ENCODE data around the gene ZNF774.

GRCh38 chr15:90386221-90386620 lies 34.1 kb downstream of the ZNF774 start:
- TF ChIP-seq EZH2 (IDR thresholded peaks at IDR 0.05; ENCODE audit: borderline replicate concordance, low read depth, low read length, severe bottlenecking) (no peak), CTCF (IDR thresholded peaks at IDR 0.05; ENCODE audit: borderline replicate concordance, extremely low read depth, low read length, poor library complexity, severe bottlenecking) (no peak)

All from DND-41 (cell line).